Measurements from ENCODE around the gene NEXN.

GRCh38 chr1:77956464-77956863 is 68.0 kb downstream of the NEXN start:
- TF ChIP-seq CTCF (IDR thresholded peaks at IDR 0.05): no peak
- TF ChIP-seq POLR2AphosphoS5 (IDR thresholded peaks at IDR 0.05): no peak
- no peak for TF ChIP-seq POLR2A (IDR thresholded peaks at IDR 0.05)

Data from breast epithelium (tissue), 3 donors.